ENCODE results near the gene BRD1.

Gene BRD1

GRCh38 chr22:49827853-49828598, at the start of gene BRD1:
Gene BRD1, minus strand, starts transcription at chr22:49827873. Its CDS starts 3,556 bp downstream, at chr22:49824317.
- no peak for DNase-seq (ENCODE audit: low read depth)

GRCh38 chr22:49873228-49873940, 45.7 kb upstream of the BRD1 start:
- no peak for DNase-seq (ENCODE audit: low read depth)

- DNase-seq (ENCODE audit: low read depth) = no peak
These were observed 44.7 kb upstream of the BRD1 start for GRCh38 chr22:49872347-49872746.

- DNase-seq (ENCODE audit: low read depth) = no peak
These were observed 43.8 kb upstream of the BRD1 start for GRCh38 chr22:49871482-49871881.

- DNase-seq (ENCODE audit: low read depth) = no peak
These were observed 42.4 kb upstream of the BRD1 start for GRCh38 chr22:49869845-49870712.

GRCh38 chr22:49869086-49869830, 41.6 kb upstream of the BRD1 start:
- no peak for DNase-seq (ENCODE audit: low read depth)

- no peak for DNase-seq (ENCODE audit: low read depth)
These were observed 39.9 kb upstream of the BRD1 start for GRCh38 chr22:49867303-49868265.

- DNase-seq (ENCODE audit: low read depth) = no peak
These were observed 39.0 kb upstream of the BRD1 start for GRCh38 chr22:49866646-49867045.

- DNase-seq (ENCODE audit: low read depth) = no peak
These were observed 38.5 kb upstream of the BRD1 start for GRCh38 chr22:49866134-49866533.

- no peak for DNase-seq (ENCODE audit: low read depth)
These were observed 37.5 kb upstream of the BRD1 start for GRCh38 chr22:49865156-49865555.

- DNase-seq (ENCODE audit: low read depth) = no peak
These were observed 36.3 kb upstream of the BRD1 start for GRCh38 chr22:49863931-49864330.

- DNase-seq (ENCODE audit: low read depth) = no peak
These were observed 34.8 kb upstream of the BRD1 start for GRCh38 chr22:49862496-49862776.

- no peak for DNase-seq (ENCODE audit: low read depth)
These were observed 34.2 kb upstream of the BRD1 start for GRCh38 chr22:49861642-49862495.

- no peak for DNase-seq (ENCODE audit: low read depth)
These were observed 31.2 kb upstream of the BRD1 start for GRCh38 chr22:49858827-49859226.

GRCh38 chr22:49856766-49857618, 29.3 kb upstream of the BRD1 start:
- no peak for DNase-seq (ENCODE audit: low read depth)

- DNase-seq (ENCODE audit: low read depth) = no peak
These were observed 28.7 kb upstream of the BRD1 start for GRCh38 chr22:49856343-49856742.

GRCh38 chr22:49855251-49855911, 27.7 kb upstream of the BRD1 start:
- no peak for DNase-seq (ENCODE audit: low read depth)
